Effector memory CD8-positive, alpha-beta T cell (primary cell): ENCODE results near the gene NFASC.

ENCODE experiments used
- ATAC-seq: fragments of 150-1000 bp; cut with Tn5 transposase; replicated peaks from 2 replicates; pipeline ENCODE4 v1.10.0; 2021; ENCODE audit warnings: mild to moderate bottlenecking, moderate library complexity
- DNase-seq, 3 experiments: peaks; one replicate each; pipeline ENCODE4 v3.0.0; 2021
- H3K27ac Mint-ChIP-seq, 2 donors: one replicate each; pipeline ENCODE4 v1.8.0; 2022; ENCODE audit warnings: mild to moderate bottlenecking in 2 of 2, mixed read lengths in 2 of 2, moderate library complexity in 2 of 2
- H3K27me3 Mint-ChIP-seq, 2 donors: one replicate each; pipeline ENCODE4 v1.8.0; 2022; ENCODE audit warnings: mixed read lengths in 2 of 2
- H3K36me3 Mint-ChIP-seq: one replicate; pipeline ENCODE4 v1.8.0; 2022; ENCODE audit warnings: mild to moderate bottlenecking, moderate library complexity, mixed read lengths; ENCODE audit not compliant: insufficient read depth
- H3K4me1 Mint-ChIP-seq, 2 donors: one replicate each; pipeline ENCODE4 v1.8.0; 2022; ENCODE audit warnings: low read depth in 2 of 2, mixed read lengths in 2 of 2
- H3K4me3 Mint-ChIP-seq, 2 donors: one replicate each; pipeline ENCODE4 v1.8.0; 2022; ENCODE audit warnings: mild to moderate bottlenecking in 2 of 2, mixed read lengths in 2 of 2, moderate library complexity in 2 of 2
- H3K9me3 Mint-ChIP-seq, 2 donors: one replicate each; pipeline ENCODE4 v1.8.0; 2022; ENCODE audit warnings: mixed read lengths in 2 of 2

Gene NFASC

DNA sequence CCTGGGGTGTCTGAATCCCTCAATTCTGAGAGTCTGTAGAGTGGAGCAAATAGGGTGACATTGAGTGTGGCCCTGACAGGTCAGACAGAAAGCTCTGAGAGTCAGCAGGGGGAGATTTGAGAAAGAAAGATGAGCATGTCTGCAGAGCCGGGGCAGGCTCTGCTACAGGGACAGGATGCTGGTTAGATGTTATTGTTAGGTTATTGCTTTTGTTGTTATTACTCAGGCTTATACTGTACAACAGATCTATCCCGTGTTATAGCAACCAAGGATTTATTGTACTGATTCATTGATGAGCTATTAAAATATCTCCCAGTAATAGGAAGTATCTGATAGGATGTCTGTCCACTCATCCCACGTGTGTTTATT is 59.5 kb downstream of the NFASC start:
- no peaks in the 10 kb centered on the region for H3K9me3 Mint-ChIP-seq
- no peaks in the 10 kb centered on the region for H3K36me3 Mint-ChIP-seq
- H3K4me1 Mint-ChIP-seq = no peaks in the 10 kb centered on the region
- DNase-seq (no peak), ATAC-seq (no peak)
- H3K4me3 Mint-ChIP-seq = no peak overlapping the region
- H3K27ac Mint-ChIP-seq = no peak overlapping the region
- H3K27me3 Mint-ChIP-seq = peaks cover 0 to 5% of the 10 kb centered on the region in 2 donors

DNA sequence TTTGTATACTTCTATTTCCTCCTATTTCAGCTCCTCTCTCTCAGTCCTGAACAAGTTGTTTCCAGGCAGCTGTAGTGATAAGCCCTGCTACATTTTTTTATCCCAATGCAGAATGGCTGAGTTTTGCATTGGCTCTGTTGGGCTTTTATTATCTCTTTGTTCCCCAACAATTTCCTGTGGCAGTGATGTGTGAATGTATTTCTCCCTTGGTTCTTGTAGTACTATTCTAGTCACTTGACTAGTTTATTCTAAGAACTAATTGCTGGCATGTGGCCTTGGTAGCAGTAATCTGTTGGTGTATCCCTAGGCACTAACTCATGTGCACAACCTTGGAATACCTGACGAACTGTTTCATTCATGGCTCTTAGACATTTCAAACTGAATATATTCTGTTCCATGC is 60.7 kb downstream of the NFASC start:
- Mint-ChIP-seq H3K27ac (no peak overlapping the region), H3K4me3 (no peak overlapping the region), H3K36me3 (no peaks in the 10 kb centered on the region), H3K4me1 (no peaks in the 10 kb centered on the region), H3K9me3 (no peaks in the 10 kb centered on the region), H3K27me3 (peaks cover 0 to 5% of the 10 kb centered on the region in 2 donors)
- DNase-seq (no peak), ATAC-seq (no peak)

DNA sequence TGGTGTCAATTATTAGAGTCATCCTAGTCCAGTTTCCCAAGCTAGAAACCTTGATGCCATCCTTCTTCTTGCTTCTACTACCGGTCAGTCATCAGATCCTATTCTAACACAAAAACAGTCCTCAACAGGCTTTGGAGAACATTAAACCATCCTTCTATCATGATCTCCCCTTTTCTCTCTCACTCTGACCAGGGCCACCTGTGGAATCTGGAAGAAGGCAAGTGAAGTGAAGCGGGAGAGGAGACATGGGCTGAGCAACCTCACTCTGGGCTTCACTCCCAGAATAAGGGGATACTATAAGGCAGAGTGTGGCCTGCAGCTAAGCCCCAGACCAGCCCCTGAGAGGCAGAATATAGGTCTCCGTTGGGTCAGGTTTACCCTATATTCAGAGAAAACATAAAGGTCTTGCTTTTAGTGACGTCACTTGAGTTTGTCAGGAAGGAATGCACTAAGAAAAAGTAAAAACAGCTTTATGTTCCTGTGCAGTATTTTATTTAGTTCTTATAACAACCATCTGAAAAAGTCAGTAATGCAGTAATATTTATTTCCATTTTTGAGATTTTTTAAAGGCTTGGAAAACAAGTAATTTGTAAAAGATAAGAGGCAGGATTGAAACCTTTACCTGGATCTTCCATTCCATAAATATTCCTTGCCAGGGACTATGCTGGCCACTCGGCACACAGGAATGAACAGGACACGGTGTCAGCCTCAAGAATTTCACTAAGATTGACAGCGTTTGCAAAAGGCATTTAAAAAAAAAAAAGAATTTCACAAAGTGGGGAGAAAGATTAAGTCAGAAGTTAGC is 61.3 kb downstream of the NFASC start:
- no peak for DNase-seq
- Mint-ChIP-seq H3K9me3 (no peaks in the 10 kb centered on the region), H3K4me3 (no peak overlapping the region), H3K4me1 (no peaks in the 10 kb centered on the region), H3K27me3 (peaks cover 5 to 7% of the 10 kb centered on the region in 2 donors), H3K36me3 (no peaks in the 10 kb centered on the region), H3K27ac (no peak overlapping the region)
- ATAC-seq = no peak

DNA sequence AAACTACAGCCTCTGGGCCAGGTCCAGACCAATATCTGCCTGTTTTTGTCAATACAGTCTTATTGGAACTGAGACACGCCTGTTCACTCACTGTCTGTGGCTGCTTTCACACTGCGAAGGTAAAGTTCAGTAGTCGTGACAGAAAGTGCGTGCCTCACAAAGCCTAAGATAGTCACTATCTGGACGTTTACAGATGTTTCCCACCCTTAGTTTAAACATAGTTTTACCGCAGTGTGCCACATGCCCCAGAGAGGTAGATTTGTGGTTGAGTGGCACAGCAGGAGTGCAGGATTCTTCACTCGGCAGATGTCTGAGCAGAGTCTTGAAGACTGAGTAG is 61.9 kb downstream of the NFASC start:
- Mint-ChIP-seq H3K36me3 (no peaks in the 10 kb centered on the region), H3K4me1 (no peaks in the 10 kb centered on the region)

DNA sequence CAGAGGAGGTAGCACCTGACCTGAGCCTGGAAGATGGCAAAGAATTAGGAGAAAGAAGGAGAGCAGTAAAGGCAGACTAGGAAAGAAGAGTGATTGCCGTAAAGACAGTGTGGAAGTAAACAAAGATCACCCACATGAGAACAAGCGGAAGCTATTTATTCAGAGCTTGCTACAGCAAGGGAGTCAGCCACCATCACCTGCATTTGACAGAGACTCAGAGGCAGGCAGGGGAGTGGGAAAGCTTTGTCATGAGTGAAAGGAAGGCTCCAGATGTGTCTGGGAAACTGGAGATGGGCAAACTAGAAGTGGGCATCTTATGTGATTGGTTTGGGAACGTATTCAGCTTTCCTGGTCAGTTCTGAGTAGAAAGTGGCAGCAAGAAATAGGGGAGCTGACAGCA is 64.5 kb downstream of the NFASC start:
- DNase-seq = no peak
- no peak overlapping the region for H3K27ac Mint-ChIP-seq
- H3K4me3 Mint-ChIP-seq = no peak overlapping the region
- H3K9me3 Mint-ChIP-seq = no peaks in the 10 kb centered on the region
- H3K36me3 Mint-ChIP-seq = peaks cover 3% of the 10 kb centered on the region
- H3K27me3 Mint-ChIP-seq = peaks cover 13 to 17% of the 10 kb centered on the region in 2 donors
- H3K4me1 Mint-ChIP-seq = no peaks in the 10 kb centered on the region
- no peak for ATAC-seq

More for the DNA sequence above, 61.9 kb downstream of the NFASC start:
- no peak overlapping the region for H3K27ac Mint-ChIP-seq
- H3K9me3 Mint-ChIP-seq = no peaks in the 10 kb centered on the region
- DNase-seq (no peak), ATAC-seq (no peak)
- H3K27me3 Mint-ChIP-seq = peaks cover 8 to 10% of the 10 kb centered on the region in 2 donors
- no peak overlapping the region for H3K4me3 Mint-ChIP-seq

DNA sequence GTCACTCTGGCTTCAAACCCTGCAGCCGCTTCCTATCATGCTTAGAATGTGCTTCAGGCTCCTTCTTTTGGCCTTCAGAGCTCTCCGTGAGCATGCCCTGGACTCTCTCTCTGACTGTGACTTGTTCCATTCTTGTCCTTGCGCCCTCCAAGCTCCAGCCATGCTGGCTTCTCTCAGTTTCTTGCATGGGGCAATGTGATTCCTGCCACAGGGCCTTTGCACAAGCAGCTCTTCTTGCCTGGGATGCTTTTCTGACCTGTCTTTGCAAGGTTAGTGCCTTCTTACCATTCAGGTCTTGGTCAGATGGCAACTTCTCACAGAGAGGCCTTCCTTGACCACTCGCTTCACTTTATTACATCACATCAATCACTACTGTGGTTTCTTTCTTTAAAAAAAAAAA is 66.1 kb downstream of the NFASC start:
- DNase-seq = no peak
- Mint-ChIP-seq H3K27ac (no peak overlapping the region), H3K4me3 (no peak overlapping the region)

DNA sequence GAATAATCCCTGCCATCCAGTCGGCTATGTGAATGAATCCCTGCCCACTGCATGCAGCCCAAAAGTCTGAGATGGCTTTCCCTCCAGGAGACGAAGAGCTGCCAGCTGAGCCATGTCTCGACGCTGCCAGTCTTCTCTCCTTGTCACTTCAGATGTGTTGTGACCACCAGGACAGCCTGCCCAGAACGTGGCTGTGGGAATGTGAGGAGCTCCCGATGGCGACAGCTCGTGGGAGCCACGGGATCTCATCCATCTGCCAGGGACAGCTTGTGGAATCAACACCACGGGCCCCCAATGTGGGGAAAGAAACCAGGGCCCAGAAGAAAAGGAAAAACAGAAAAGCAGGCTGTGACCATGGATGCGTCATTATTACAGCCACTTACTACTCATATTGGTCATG is 67.2 kb downstream of the NFASC start:
- no peak for DNase-seq
- no peaks in the 10 kb centered on the region for H3K4me1 Mint-ChIP-seq
- no peak overlapping the region for H3K27ac Mint-ChIP-seq
- no peak overlapping the region for H3K4me3 Mint-ChIP-seq
- peaks cover 3% of the 10 kb centered on the region for H3K36me3 Mint-ChIP-seq
- no peak for ATAC-seq
- no peaks in the 10 kb centered on the region for H3K9me3 Mint-ChIP-seq
- H3K27me3 Mint-ChIP-seq = peaks cover 13 to 17% of the 10 kb centered on the region in 2 donors

More for the DNA sequence above, 66.1 kb downstream of the NFASC start:
- Mint-ChIP-seq H3K27me3 (peaks cover 13 to 17% of the 10 kb centered on the region in 2 donors), H3K9me3 (no peaks in the 10 kb centered on the region), H3K36me3 (peaks cover 3% of the 10 kb centered on the region), H3K4me1 (no peaks in the 10 kb centered on the region)
- ATAC-seq = no peak

DNA sequence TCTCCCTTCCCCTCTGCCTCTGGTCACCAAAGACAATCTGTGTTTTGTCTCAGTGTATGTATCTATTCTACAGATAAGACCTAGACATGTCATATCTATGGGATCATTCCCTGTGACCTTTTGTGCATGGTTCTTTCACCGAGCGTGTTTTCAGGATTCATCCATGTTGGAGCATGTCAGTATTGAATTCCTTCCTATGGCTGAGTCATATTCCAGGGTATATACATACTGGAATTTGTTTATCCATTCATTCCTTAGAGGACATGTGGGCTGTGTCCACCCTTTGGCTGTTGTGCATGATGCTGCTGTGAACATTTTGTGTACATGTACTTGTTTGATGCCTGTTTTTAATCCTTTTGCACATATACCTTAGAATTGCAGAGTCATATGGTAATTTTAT is 69.9 kb downstream of the NFASC start:
- Mint-ChIP-seq H3K27me3 (peaks cover 23 to 25% of the 10 kb centered on the region in 2 donors), H3K9me3 (no peaks in the 10 kb centered on the region), H3K4me3 (no peak overlapping the region), H3K27ac (no peak overlapping the region), H3K36me3 (peaks cover 3% of the 10 kb centered on the region), H3K4me1 (no peaks in the 10 kb centered on the region)
- no peak for ATAC-seq
- DNase-seq = no peak

DNA sequence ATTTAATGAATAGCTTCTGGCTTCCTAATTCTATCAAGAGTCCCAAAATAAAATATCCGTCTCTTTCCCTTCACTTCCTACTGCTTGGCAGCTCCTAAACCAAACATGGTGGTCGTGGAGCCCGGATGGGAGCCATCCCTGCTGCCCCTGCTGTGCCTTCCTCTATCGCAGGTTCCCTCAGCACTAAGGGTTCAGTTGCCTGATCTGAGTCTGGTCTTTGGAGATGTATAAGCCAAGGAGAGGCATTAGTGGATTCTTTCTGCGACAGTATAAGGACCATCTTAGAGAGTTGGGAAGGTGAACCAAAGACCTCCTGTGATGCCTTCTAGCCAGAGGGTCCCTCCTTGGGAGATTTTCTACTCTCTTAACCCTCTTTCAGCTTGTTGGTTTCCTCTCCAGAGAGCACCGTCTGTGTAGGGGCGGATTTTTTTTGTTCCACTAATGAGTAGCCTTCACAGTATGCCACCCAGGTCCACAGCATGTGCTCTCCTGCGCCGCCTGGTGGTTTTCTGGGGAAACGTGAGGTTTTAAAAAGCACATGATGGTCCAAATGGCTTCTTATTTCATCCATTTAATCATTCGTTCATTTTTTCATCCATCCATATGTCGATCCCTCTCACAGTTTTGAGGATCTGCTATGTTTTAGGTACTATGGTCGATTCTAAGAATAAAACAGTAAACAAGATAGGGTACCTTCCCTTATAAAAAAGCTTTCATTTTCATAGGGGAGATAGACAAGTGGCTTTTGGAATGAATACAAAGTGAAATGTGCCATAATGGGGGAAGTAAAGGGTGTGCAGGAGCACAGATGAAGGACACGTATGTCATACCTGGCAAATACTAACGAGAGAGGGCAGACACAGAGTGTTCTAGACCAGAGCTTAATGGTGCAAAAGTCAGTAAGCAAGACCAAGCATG is 71.0 kb downstream of the NFASC start:
- Mint-ChIP-seq H3K27me3 (peaks cover 24 to 30% of the 10 kb centered on the region in 2 donors), H3K9me3 (no peaks in the 10 kb centered on the region), H3K4me3 (no peak overlapping the region), H3K4me1 (no peaks in the 10 kb centered on the region), H3K27ac (no peak overlapping the region), H3K36me3 (peaks cover 3% of the 10 kb centered on the region)
- ATAC-seq (no peak), DNase-seq (peak; percentile 8 to 36 (median 24))

DNA sequence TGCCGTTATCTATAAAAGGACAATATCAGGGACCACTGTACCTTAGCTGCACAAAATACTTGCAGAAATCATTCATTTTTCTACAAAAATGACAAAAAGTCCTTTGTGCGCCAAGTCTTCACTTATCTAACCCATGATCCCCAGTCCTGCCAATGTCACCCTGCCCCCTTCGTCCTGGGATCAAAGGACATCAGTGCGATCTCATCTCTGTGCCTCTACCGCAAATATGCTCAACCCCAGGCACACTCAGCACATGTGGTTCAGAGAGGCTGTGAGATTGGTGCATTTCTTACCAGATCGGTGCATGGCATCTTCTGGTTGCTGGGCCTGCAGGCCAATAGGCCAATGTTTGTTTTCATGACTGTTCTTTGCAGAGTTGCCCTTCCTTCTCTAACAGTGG is 72.8 kb downstream of the NFASC start:
- DNase-seq (no peak), ATAC-seq (no peak)
- Mint-ChIP-seq H3K9me3 (no peaks in the 10 kb centered on the region), H3K27ac (no peak overlapping the region), H3K4me3 (no peak overlapping the region), H3K4me1 (no peaks in the 10 kb centered on the region), H3K27me3 (peaks cover 24 to 37% of the 10 kb centered on the region in 2 donors), H3K36me3 (no peaks in the 10 kb centered on the region)

DNA sequence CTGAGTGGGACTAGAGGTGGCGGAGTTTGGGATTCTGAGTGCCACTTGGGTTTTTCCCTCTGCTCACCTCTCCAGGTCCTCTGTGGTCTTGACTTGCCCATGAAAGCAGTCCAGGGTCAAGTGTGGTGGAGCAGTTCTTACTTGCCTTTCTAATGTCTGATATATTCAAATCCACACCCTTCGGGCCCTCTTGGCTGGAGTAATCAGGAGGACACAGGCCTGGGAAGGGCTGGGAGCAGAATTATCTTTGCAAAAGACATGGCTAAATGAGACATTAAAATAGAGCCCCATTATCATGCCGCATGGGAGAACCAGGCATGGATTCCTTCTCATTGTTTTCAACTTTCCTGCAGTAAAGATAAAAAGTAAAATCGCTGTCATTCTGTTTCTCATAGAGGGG is 74.0 kb downstream of the NFASC start:
- Mint-ChIP-seq H3K4me1 (peaks cover 0 to 2% of the 10 kb centered on the region in 2 donors), H3K4me3 (no peak overlapping the region), H3K9me3 (no peaks in the 10 kb centered on the region), H3K27ac (no peak overlapping the region), H3K27me3 (peaks cover 18 to 49% of the 10 kb centered on the region in 2 donors), H3K36me3 (no peaks in the 10 kb centered on the region)
- DNase-seq = no peak
- ATAC-seq = no peak

DNA sequence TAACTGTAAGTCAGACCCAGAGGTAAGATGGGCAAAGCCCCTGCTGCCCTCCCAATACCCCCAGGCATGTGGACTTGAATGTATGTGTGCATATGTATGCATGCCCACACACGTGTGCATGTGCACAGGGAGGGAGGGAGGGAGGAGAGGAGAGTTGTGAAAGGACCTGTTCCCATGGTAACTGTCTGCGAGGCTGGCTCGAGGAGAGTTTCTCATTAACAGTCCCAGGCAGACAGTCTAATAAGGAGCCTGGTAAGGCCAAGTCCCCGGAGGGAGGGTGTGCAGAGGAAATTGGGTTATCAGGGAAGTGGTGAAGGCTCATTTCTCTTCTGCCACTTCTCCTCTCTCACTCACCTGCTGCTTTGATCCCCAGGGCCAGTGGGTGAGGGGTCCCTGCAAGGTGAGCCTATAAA is 74.9 kb downstream of the NFASC start:
- no peak for DNase-seq
- H3K27ac Mint-ChIP-seq = no peak overlapping the region
- H3K4me1 Mint-ChIP-seq = peaks cover 0 to 4% of the 10 kb centered on the region in 2 donors
- H3K36me3 Mint-ChIP-seq = no peaks in the 10 kb centered on the region
- no peaks in the 10 kb centered on the region for H3K9me3 Mint-ChIP-seq
- no peak overlapping the region for H3K4me3 Mint-ChIP-seq
- ATAC-seq = no peak
- H3K27me3 Mint-ChIP-seq = peaks cover 20 to 58% of the 10 kb centered on the region in 2 donors

DNA sequence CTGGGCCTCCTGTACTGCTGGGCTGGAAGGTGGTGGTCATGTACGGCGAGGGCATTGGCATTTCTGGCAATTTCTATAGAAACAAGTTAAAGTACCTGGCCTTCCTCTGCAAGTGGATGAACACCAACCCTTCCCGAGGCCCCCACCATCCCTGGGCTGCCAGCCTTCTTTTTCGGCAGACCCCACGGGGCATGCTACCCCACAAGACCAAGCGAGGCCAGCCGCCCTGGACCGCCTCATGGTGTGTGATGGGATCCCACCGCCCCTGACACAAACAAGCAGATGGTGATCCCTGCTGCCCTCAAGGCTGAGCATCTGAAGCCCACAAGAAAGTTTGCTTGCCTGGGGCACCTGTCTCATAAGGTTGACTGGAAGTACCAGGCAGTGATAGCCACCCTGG is 76.0 kb downstream of the NFASC start:
- Mint-ChIP-seq H3K4me3 (no peak overlapping the region), H3K36me3 (no peaks in the 10 kb centered on the region), H3K27me3 (peaks cover 20 to 58% of the 10 kb centered on the region in 2 donors), H3K27ac (no peak overlapping the region), H3K4me1 (peaks cover 0 to 4% of the 10 kb centered on the region in 2 donors), H3K9me3 (no peaks in the 10 kb centered on the region)
- no peak for DNase-seq
- no peak for ATAC-seq

DNA sequence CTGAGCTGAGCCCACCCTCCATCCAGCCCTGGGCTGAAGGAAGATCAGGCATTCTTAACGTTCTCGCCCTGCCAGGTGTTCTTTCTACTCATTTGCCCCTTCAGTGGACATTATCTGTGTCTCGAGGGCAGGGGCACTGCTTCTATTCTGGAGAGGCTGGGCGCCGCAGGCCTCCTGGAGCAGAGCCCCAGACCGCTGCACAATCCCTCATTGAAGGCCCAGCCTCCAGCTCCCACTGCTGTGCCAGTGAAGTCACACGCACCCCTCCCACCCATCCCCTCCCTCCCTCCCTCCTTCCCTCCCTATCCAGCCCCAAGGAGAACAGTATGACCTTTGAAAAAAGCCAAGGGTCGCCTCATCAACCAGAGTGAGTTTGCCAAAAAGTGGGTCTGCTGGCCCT is 76.7 kb downstream of the NFASC start:
- no peaks in the 10 kb centered on the region for H3K36me3 Mint-ChIP-seq
- ATAC-seq (no peak), DNase-seq (no peak)
- peaks cover 0 to 4% of the 10 kb centered on the region in 2 donors for H3K4me1 Mint-ChIP-seq
- peaks cover 20 to 58% of the 10 kb centered on the region in 2 donors for H3K27me3 Mint-ChIP-seq
- no peaks in the 10 kb centered on the region for H3K9me3 Mint-ChIP-seq
- no peak overlapping the region for H3K27ac Mint-ChIP-seq
- no peak overlapping the region for H3K4me3 Mint-ChIP-seq
